Measurements from ENCODE around the gene RAD51B.

GRCh38 chr14:68575426-68575825 is 755.8 kb downstream of the RAD51B start:
- no peak for TF ChIP-seq CTCF (conservative IDR thresholded peaks at IDR 0.05; ENCODE audit: low read depth, low read length)
- no peak for TF ChIP-seq EZH2 (IDR thresholded peaks at IDR 0.05; ENCODE audit: low read length, unreplicated experiment)
- no peak for TF ChIP-seq EZH2phosphoT487 (IDR thresholded peaks at IDR 0.05; ENCODE audit: borderline replicate concordance, low read length)

Data from PC-3 (cell line).